Spleen (tissue), 7 donors: ENCODE results near the gene RGPD5.
"Not testable (repeated sequence)": the region's sequence is repeated elsewhere in the genome, so short reads cannot be mapped to it uniquely, and the experiment has no call there.

Experiments
- CTCF ChIP-seq, 11 experiments: fragments of 200-600 bp in 7 of 11; fragments of 450-650 bp in 4 of 11; sonication (generic) in 4 of 11; IDR thresholded peaks in 8 of 11; conservative IDR thresholded peaks in 3 of 11; 1 replicate in 7 of 11; 2 replicates in 4 of 11; pipeline versions ENCODE4 v1.4.0 to v1.8.0; 2016 to 2021; ENCODE audit warnings: antibody characterized with exemption in 11 of 11, inconsistent platforms in 4 of 11, mild to moderate bottlenecking in 1 of 11
- POLR2A ChIP-seq, 3 donors: fragments of 450-650 bp; IDR thresholded peaks; one replicate each; pipeline ENCODE4 v1.5.1; 2017; ENCODE audit warnings: antibody characterized with exemption in 3 of 3, mild to moderate bottlenecking in 1 of 3
- donor health status: DM: no; HTN: no; CAD: no; lungs with moderate emphysema.
- donor health status: DM: no; HTN: no; CAD: no.
- donor health status: DM: no; HTN: no; CAD: no.

GRCh38 chr2:109871129-109871751 is 77.1 kb downstream of the RGPD5 start:
- TF ChIP-seq CTCF (IDR thresholded peaks at IDR 0.05 in 8 of 11, conservative IDR thresholded peaks at IDR 0.05 in 3 of 11); POLR2A (IDR thresholded peaks at IDR 0.05): not testable (repeated sequence)
